ENCODE measurements around the gene SC5D.
A peak's percentile ranks its signal among the peaks of the same experiment; 100 is the strongest.

SC5D gene

GRCh38 chr11:121291896-121292494, 576 bp upstream of the SC5D start:
- H3K4me3 ChIP-seq (ENCODE audit: low read length): peak overlapping the region; percentile 65
- peak; percentile 8 for DNase-seq (ENCODE audit: low read depth)
- TF ChIP-seq CTCF (conservative IDR thresholded peaks at IDR 0.05; ENCODE audit: low read depth, low read length): no peak

- peak overlapping the region; percentile 65 for H3K4me3 ChIP-seq (ENCODE audit: low read length)
- no peak for DNase-seq (ENCODE audit: low read depth)
- no peak for TF ChIP-seq CTCF (conservative IDR thresholded peaks at IDR 0.05; ENCODE audit: low read depth, low read length)
Observed at GRCh38 chr11:121293288-121293594, 670 bp downstream of the SC5D start.

GRCh38 chr11:121295246-121296029, 2.9 kb downstream of the SC5D start:
- no peak overlapping the region for H3K4me3 ChIP-seq (ENCODE audit: low read length)
- TF ChIP-seq CTCF (conservative IDR thresholded peaks at IDR 0.05; ENCODE audit: low read depth, low read length): no peak
- DNase-seq (ENCODE audit: low read depth): no peak

- no peak for DNase-seq (ENCODE audit: low read depth)
- no peak overlapping the region for H3K4me3 ChIP-seq (ENCODE audit: low read length)
- no peak for TF ChIP-seq CTCF (conservative IDR thresholded peaks at IDR 0.05; ENCODE audit: low read depth, low read length)
Observed at GRCh38 chr11:121297872-121298271, 5.3 kb downstream of the SC5D start.

- DNase-seq (ENCODE audit: low read depth): no peak
- TF ChIP-seq CTCF (conservative IDR thresholded peaks at IDR 0.05; ENCODE audit: low read depth, low read length): no peak
Observed at GRCh38 chr11:121298774-121299173, 6.2 kb downstream of the SC5D start.

GRCh38 chr11:121299417-121299816, 6.8 kb downstream of the SC5D start:
- no peak overlapping the region for H3K4me3 ChIP-seq (ENCODE audit: low read length)
- no peak for TF ChIP-seq CTCF (conservative IDR thresholded peaks at IDR 0.05; ENCODE audit: low read depth, low read length)
- no peak for DNase-seq (ENCODE audit: low read depth)

More at GRCh38 chr11:121298774-121299173, 6.2 kb downstream of the SC5D start:
- H3K4me3 ChIP-seq (ENCODE audit: low read length): no peak overlapping the region
